ENCODE measurements around the gene IL33.

GRCh38 chr9:6186691-6187090 lies 28.9 kb upstream of the IL33 start:
- TF ChIP-seq SIN3A (IDR thresholded peaks at IDR 0.05; ENCODE audit: borderline replicate concordance, insufficient read depth, low read length) (no peak), REST (IDR thresholded peaks at IDR 0.05; ENCODE audit: insufficient read depth in 1 of 2, low read depth in 2 of 2, low read length in 2 of 2) (no peak), POLR2AphosphoS5 (IDR thresholded peaks at IDR 0.05; ENCODE audit: low read depth, low read length) (no peak), TAF1 (IDR thresholded peaks at IDR 0.05; ENCODE audit: borderline replicate concordance, insufficient read depth, low read length) (no peak), FOXP2 (optimal IDR thresholded peaks at IDR 0.05; ENCODE audit: borderline replicate concordance, extremely low read depth, extremely low read length, insufficient read depth) (no peak)
